ENCODE results near the gene SLC23A1. TPM values are rescaled to one million over a fixed set of nuclear protein-coding genes. Genes with fewer than 3 reads are reported as not detected.
"Not testable (repeated sequence)": the region's sequence is repeated elsewhere in the genome, so short reads cannot be mapped to it uniquely, and the experiment has no call there.

Gene SLC23A1
- total RNA-seq, 1 experiment from 2014 or later = not detected

DNA sequence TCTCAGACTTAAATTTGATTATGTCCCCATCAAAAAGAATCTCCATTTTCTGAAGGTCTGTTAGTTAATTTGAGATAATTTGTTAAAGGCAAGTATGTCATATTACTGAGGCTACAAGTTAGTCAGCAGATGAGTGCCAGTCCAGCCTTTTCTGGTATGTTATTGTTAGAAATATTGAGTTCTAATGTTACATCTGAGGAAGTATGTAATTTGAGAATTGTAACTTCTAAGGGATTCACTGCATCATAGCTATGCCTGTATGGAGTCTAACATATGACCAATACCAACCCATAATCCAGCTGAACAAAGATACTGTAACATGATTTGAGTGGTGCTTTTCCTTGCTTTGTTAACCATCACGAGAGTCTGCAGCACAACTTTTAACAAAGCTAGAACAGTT lies 13.9 kb downstream of the SLC23A1 start:
- no peak for DNase-seq (ENCODE audit: low read depth)

DNA sequence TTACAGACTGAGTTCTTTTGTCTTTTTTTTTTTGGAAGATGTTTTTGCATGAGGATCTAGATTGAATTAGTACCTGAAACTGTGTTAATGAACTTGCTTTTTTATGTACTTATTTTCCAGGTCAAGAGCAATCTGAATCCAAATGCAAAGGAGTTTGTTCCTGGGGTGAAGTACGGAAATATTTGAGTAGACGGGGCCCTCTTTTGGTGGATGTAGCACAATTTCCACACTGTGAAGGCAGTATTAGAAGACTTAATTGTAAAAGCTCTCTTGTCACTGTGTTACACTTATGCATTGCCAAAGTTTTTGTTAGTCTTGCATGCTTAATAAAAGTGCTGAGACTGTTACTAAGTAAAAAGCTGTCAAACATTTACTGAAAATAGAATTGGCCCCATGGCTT lies 14.5 kb downstream of the SLC23A1 start:
- no peak for DNase-seq (ENCODE audit: low read depth)

GRCh38 chr5:139364466-139364865 lies 18.6 kb downstream of the SLC23A1 start:
- DNase-seq (ENCODE audit: low read depth) = no peak

GRCh38 chr5:139363937-139364336 lies 19.2 kb downstream of the SLC23A1 start:
- no peak for DNase-seq (ENCODE audit: low read depth)

GRCh38 chr5:139361835-139362429 lies 21.2 kb downstream of the SLC23A1 start:
- DNase-seq (ENCODE audit: low read depth) = no peak

DNA sequence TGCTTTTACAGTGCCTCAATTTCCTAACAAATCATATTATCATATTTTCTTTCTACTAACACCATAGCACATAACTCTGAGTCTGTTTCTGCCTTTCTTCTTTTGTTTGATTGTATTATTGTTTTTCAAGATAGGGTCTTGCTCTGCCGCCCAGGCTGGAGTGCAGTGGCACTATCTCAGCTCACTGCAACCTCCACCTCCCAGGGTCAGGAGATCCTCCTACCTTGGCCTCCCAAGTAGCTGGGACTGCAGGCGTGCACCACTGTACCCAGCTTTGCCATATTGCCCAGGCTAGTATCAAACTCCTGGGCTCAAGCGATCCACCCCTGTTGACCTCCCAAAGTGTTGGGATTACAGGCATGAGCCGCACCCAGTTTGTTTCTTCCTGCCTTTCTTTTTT lies 22.7 kb downstream of the SLC23A1 start:
- DNase-seq (ENCODE audit: low read depth) = no peak

DNA sequence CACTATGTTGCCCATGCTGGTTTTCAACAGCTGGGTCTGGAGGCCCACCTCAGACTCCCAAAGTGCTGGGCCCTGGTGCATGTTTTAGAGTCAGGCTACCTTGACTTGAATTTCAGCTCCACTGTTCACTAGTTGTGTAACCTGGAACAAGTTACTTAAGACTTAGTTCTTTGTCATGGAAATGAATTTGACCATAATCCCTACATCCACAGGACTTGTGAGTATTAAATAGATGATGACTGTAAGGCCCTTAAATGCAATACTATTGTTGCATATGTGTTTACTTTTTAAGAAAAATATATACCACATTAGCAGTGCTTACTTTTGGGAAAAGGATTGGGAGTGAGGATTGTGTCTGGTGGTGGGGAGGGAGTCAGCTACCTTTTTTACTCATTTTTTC lies 25.0 kb downstream of the SLC23A1 start:
- DNase-seq (ENCODE audit: low read depth) = no peak

DNA sequence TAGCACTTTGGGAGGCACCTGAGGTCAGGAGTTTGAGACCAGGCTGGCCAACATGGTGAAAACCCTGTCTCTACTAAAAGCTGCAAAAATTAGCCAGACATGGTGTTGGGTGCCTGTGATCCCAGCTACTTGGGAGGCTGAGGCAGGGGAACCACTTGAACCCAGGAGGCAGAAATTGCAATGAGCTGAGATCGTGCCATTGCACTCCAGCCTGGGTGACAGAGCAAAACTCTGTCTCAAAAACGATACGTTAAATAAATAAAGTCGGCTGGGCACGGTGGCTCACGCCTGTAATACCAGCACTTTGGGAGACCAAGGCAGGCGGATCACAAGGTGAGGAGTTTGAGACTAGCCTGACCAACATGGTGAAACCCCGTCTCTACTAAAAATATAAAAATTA lies 27.2 kb downstream of the SLC23A1 start:
- DNase-seq (ENCODE audit: low read depth) = not testable (repeated sequence)

GRCh38 chr5:139354186-139354585 lies 28.9 kb downstream of the SLC23A1 start:
- DNase-seq (ENCODE audit: low read depth) = no peak

GRCh38 chr5:139347863-139348262 lies 35.2 kb downstream of the SLC23A1 start:
- not testable (repeated sequence) for DNase-seq (ENCODE audit: low read depth)

GRCh38 chr5:139345442-139345841 lies 37.7 kb downstream of the SLC23A1 start:
- not testable (repeated sequence) for DNase-seq (ENCODE audit: low read depth)

- no peak for DNase-seq (ENCODE audit: low read depth)
Observed at GRCh38 chr5:139344177-139344576, 38.9 kb downstream of the SLC23A1 start.

DNA sequence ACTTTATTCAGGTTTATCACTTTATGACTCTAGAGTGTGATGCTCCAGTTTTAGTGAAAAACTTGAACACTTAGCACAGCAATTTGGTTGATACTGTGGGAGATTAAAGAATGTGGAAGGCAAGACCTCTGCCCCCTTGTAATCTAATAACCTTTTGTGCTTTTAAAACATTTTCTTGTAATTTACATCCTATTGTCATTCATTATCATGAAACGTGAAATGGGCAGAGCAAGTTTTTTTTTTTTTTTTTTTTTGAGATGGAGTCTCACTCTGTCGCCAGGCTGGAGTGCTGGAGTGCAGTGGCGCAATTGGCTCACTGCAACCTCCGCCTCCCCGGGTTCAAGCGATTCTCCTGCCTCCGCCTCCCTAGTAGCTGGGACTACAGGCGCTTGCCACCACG lies 39.6 kb downstream of the SLC23A1 start:
- no peak for DNase-seq (ENCODE audit: low read depth)

GRCh38 chr5:139342423-139342723 lies 40.7 kb downstream of the SLC23A1 start:
- no peak for DNase-seq (ENCODE audit: low read depth)

DNA sequence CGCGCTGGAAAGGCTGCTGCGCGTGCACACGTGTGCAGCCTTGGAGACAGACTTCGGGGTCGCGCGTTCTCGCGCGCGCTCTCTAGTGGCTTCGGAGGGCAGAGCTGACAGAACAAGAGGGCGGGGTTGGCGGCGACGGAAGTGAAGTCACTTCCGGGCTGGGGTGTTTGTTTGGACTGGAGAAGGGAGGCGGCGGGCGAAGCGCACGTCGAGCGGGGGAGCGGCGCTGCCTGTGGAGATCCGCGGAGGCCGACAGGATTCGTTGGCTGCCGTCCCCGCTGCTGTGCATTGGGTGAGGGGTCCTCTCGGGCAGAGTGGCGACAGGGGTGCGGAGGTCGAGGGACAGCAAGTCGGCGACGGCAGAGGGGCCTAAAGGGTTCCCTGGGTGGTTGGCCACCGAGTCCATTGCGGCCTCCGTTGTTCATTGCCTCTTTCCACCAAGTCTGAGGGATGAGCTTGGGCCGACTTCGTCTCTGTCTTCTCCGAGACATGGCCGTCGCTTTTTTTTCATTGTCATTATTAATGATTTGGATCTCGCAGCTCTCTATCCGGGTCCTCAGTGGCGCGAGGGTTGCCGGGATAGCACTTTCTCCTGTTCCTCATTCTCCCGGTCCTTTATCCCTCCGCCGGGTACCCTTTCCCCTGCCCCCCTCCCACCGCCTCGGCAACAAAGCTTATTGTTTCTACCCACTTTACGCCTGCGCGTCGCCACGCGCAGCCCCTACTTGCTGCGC lies 41.2 kb downstream of the SLC23A1 start, which contains the start of gene PAIP2:
Gene PAIP2 (plus strand): TSS at position 166 of the 734 bp plus-strand sequence. CDS start 21,931 bp downstream, outside the sequence.
- DNase-seq (ENCODE audit: low read depth) = peak; percentile 99

DNA sequence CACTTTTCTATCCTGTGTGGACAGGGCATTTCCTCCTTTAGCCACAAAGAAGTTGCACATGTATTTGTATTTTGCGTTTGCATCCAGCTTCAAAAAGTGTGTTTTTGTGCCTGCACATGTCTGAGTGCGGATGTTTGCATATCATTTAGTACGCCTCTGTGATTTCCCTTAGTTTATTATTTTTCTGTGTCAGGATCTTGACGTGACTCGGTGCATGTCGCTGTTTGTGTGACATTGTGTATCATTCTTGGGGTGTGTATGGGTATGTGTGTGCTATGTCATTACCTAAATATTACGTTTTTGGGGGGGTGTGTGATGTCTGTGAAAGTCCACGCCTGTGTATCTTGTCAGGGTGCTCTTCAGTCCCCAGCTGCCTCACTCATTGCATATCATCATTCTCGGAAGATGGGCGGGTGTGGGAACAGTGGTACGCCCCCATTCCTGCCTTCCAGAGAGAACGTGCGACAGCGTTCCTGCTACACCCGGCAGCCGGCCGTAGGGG lies 41.9 kb downstream of the SLC23A1 start:
- DNase-seq (ENCODE audit: low read depth) = no peak

- no peak for DNase-seq (ENCODE audit: low read depth)
Observed at GRCh38 chr5:139340051-139340450, 43.0 kb downstream of the SLC23A1 start.

DNA sequence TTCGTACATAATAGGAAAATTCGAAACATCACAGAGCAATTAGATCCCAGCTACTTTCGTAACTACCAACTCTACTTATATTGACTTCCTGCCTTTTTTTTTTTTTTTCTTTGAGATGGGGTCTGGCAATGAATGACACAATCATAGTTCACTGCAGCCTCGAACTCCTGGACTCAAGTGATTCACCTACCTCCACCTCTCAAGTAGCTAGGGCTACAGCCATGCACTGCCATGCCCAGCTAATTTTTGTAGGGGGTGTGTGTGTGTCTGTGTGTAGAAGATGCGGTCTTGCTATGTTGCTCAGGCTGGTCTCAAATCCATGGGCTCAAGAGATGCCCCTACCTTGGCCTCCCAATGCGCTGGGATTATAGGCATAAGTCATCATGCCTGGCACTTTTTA lies 47.3 kb downstream of the SLC23A1 start:
- peak; percentile 18 for DNase-seq (ENCODE audit: low read depth)

Other genes with a start within 250 kb of the SLC23A1 start
- gene SIL1, start 184.9 kb downstream of the SLC23A1 start, total RNA-seq (2014; rRNA removed; shearing (Covaris generic)) = 28.7 and 47.5 TPM in 2 replicates
- gene MATR3, start 89.6 kb downstream of the SLC23A1 start, total RNA-seq (2014; rRNA removed; shearing (Covaris generic)) = 333 and 391 TPM in 2 replicates
- 94.9 and 102 TPM in 2 replicates for gene PAIP2, start 41.4 kb downstream of the SLC23A1 start, total RNA-seq (2014; rRNA removed; shearing (Covaris generic))
- gene MZB1, start 6.6 kb upstream of the SLC23A1 start, total RNA-seq (2014; rRNA removed; shearing (Covaris generic)) = not detected in 2 replicates
- gene PROB1, start 11.8 kb upstream of the SLC23A1 start, total RNA-seq (2014; rRNA removed; shearing (Covaris generic)) = 0.09 and 0.17 TPM in 2 replicates
- 4.9 and 28.9 TPM in 2 replicates for gene SPATA24, start 20.8 kb upstream of the SLC23A1 start, total RNA-seq (2014; rRNA removed; shearing (Covaris generic))
- 5.6 and 11.8 TPM in 2 replicates for gene DNAJC18, start 56.2 kb upstream of the SLC23A1 start, total RNA-seq (2014; rRNA removed; shearing (Covaris generic))
- gene ECSCR, start 79.4 kb upstream of the SLC23A1 start, total RNA-seq (2014; rRNA removed; shearing (Covaris generic)) = 0.23 and 2.4 TPM in 2 replicates
- not detected in 2 replicates for gene SMIM33, start 87.7 kb upstream of the SLC23A1 start, total RNA-seq (2014; rRNA removed; shearing (Covaris generic))
- 8.2 and 9.0 TPM in 2 replicates for gene STING1, start 99.5 kb upstream of the SLC23A1 start, total RNA-seq (2014; rRNA removed; shearing (Covaris generic))
- 99.5 and 140 TPM in 2 replicates for gene UBE2D2, start 178.0 kb upstream of the SLC23A1 start, total RNA-seq (2014; rRNA removed; shearing (Covaris generic))

Data from Daoy (cell line).